HG03558 (cell line): ENCODE results near the gene PLA2G4B.

Experiments
- ATAC-seq: cut with Tn5 transposase; IDR thresholded peaks from one replicate; pipeline ENCODE4 v1.9.1; 2021; ENCODE audit warnings: moderate number of reproducible peaks; ENCODE audit not compliant: unreplicated experiment; ENCODE audit errors: extremely low read depth

The PLA2G4B gene

DNA sequence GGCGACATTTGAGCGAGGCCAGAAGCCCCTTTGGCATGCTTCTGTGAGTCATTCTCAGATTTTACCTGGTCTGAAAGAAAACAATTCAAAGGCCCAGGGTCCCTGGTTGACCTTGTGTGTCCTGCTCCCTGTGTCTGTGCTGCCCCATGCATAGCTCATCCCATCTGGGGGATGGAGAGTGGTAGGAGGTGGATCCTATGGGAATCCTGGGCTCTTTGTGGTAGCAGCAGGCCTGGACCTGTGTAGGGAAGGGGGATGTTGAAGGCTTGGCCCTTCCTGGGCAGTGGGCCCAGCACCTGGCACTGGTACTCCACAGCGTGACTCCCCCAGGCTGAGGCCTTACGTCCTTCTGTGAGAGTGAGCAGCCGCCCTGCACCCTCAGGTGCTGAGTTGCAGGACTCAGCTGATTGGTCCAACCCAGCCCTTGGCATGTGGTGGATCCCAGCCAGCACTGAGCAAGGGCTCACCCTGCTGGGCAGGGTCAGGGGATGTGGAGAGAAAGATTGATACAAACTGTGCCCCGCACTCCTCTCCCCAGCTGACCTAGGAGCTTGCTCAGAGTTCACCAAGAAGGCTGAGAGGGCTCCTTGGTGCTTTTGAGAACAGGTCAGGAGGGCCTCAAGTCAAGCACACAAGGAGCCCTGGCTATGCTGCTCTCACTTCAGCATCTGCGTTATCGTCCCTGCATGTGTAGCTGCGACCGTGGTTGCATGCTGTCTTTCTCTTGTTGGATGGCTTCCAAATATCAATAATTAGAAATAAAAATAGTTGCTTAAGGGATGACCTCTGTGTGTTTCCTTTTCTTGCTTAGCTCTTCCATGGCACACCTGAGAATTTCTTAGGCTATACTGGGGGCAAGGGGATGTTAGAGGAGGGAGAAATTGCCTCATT lies 32.1 kb upstream of the PLA2G4B start:
- no peak for ATAC-seq

DNA sequence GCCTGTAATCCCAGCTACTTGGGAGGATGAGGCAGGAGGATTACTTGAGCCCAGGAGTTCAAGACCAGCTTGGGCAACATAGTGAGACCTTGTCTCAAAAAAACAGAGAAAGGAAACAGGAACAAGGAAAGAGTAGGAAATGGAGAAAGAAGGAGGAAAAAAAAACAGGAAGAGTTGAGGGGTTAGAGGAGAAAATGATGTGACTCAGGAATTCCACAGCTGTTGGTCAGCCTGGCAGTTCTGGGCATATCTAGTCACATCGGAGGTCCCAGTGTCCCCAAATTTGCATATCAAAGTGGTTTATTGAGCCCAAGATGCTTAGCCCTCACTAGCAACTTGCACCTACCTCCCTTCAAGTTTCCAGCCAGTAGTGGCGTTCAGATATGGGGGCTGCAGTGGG lies 29.5 kb upstream of the PLA2G4B start:
- no peak for ATAC-seq

DNA sequence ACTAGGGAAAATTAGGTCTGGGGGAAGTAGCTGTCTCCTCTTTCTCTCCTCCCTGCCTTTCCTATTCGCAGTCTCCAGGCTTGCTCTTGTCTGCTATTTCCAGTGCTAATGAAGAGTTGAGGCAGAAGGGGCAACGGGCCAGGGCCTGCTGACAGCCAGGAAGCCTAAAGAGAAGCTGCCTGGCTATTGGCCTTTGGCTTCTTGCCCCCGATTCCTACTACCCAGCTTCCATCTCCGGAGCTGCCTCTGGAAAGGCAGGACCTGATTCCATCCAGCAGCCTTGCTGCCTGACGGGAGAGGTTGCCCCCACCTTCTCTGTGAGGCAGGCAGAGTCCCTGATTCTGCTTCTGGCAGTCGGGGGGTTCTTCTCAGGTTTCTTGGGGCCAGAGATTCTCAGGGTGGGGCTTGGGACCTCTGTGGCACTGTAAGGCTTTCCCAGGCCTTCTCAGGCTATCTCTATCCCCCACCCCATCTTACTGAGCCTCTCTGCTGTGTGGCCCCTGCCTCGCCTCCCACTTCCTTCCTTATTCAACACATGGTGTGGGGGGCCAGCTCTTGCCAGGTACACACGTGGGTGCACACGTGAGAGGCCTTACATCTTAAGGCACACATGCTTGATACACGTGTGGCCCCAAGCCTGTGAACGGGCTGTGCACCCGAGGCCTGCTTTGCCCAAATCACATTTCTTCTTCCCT lies 29.0 kb upstream of the PLA2G4B start:
- no peak for ATAC-seq

- ATAC-seq = no peak
Measured at GRCh38 chr15:41810651-41811431, 27.8 kb upstream of the PLA2G4B start.

DNA sequence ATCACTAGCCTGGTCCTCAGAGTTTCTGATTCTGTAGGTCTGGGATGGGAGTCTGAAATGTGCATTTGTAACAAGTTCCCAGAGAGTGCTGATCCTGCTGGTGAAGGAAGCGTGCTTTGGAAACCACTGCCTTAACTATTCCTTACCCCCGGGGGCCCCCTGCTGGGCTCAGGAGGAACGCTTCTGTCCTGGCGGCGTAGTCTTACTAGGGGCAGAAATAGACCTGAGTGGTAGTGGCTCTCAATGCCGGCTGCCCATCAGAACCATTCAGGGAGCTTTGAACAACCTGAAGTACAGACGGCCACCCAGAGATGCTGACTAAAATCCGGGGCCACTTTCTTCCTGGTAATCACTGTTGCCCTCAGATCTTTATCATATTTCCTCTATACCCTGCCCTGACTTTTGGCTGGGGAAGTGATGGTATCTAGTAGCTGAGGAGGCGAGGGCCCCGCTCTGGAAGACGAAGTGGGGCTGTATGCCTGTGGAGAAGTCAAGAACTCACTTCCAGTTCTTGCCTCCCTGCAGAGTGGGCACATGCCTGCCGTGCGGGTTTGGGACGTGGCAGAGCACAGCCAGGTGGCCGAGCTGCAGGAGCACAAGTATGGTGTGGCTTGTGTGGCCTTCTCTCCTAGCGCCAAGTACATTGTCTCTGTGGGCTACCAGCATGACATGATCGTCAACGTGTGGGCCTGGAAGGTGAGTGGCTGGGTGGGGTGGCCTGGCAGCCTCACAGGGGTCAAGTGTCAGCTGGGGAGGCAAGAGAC lies 27.0 kb upstream of the PLA2G4B start:
- ATAC-seq = no peak

DNA sequence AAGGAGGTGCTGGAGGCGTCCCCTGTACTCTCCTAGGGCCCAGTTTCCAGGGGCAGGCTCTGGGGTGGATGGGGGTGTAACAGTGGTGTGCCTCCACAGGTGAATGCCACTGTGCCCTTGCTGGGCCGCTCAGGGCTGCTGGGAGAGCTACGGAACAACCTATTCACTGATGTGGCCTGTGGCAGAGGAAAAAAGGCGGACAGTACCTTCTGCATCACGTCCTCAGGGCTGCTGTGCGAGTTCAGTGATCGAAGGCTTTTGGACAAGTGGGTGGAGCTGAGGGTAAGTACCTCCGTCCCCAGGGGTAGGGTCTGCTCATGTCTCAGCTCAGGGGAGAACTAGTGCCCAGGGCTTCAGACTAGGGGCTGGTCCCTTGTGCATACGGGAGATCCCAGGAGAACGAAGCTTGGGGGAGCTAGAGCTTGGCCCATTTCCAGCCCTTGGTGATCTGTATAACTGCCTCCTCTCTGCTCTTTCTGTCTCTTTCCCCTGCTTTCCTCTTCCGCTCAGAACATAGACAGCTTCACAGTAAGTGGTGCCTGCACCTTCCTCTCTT lies 25.7 kb upstream of the PLA2G4B start:
- ATAC-seq = no peak

DNA sequence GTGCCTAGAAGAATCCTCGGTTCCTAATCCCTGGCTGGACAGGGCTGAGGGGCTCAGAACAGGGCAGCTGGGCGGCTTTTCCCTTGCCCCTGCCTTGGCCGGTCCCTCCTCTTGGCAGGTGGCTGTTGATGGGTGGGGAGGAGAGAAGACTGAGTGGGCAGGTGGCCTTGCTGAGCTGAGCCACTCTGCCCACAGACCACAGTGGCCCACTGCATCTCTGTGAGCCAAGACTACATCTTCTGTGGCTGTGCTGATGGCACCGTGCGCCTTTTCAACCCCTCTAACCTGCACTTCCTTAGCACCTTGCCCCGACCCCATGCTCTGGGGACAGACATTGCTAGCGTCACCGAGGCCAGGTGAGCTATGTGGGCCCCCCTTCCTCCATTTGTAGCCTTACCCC lies 25.2 kb upstream of the PLA2G4B start:
- no peak for ATAC-seq

GRCh38 chr15:41814534-41814933 lies 24.1 kb upstream of the PLA2G4B start:
- ATAC-seq = no peak

- no peak for ATAC-seq
Measured at GRCh38 chr15:41816788-41817187, 21.9 kb upstream of the PLA2G4B start.

DNA sequence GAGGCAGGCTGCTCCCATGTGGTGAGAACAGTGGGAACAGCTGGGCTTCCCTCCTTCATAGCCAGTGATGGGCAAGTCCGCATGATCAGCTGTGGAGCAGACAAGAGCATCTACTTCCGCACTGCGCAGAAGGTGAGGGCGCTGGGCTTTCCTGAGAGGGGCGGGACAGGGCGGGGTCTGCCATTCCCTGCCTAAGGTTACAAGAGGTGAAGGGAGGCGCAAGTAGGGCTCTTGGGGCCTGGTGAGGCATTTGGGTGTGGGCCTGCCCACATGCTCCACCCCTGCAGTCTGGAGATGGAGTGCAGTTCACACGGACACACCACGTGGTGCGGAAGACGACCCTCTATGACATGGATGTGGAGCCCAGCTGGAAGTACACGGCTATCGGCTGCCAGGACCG lies 21.3 kb upstream of the PLA2G4B start:
- no peak for ATAC-seq

GRCh38 chr15:41817781-41818180 lies 20.9 kb upstream of the PLA2G4B start:
- no peak for ATAC-seq

- ATAC-seq = no peak
Measured at GRCh38 chr15:41819455-41820050, 19.1 kb upstream of the PLA2G4B start.

GRCh38 chr15:41820791-41821423 lies 17.7 kb upstream of the PLA2G4B start:
- no peak for ATAC-seq

GRCh38 chr15:41821831-41822230 lies 16.8 kb upstream of the PLA2G4B start:
- ATAC-seq = no peak

GRCh38 chr15:41822471-41822870 lies 16.2 kb upstream of the PLA2G4B start:
- ATAC-seq = no peak

DNA sequence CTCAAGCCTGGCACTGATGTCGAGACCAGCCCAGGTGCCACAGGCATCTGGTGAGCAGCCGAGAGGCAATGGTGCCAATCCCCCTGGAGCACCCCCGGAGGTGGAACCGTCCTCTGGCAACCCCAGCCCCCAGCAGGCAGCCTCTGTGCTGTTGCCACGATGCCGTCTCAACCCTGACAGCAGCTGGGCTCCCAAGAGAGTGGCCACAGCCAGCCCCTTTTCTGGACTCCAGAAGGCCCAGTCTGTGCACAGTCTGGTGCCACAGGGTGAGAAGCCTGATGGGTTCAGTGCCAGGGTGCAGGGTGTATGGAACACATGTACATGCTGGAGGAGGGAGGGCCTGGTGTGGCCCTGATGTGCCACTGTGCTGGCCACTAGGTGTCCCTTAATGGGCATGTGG lies 15.7 kb upstream of the PLA2G4B start:
- no peak for ATAC-seq

DNA sequence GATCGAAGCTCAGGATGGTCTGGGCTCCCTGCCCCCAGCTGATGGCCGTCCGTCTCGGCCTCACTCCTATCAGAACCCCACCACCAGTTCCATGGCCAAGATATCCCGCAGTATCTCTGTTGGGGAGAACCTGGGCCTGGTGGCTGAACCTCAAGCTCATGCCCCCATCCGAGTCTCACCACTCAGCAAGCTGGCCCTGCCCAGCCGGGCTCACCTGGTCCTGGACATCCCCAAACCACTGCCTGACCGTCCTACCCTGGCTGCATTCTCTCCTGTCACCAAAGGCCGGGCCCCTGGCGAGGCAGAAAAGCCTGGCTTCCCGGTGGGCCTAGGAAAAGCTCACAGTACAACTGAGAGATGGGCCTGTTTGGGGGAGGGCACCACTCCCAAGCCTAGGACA lies 15.1 kb upstream of the PLA2G4B start:
- ATAC-seq = no peak

- no peak for ATAC-seq
Measured at GRCh38 chr15:41824062-41824745, 14.4 kb upstream of the PLA2G4B start.
